HCT116 (cell line): ENCODE data around the gene PRELID1. TPM values are rescaled to one million over a fixed set of nuclear protein-coding genes. Genes with fewer than 3 reads are reported as not detected.

Experiments
- ATAC-seq: fragments of 200-7000 bp; cut with Tn5 transposase; 2 replicates; pipeline ENCODE4 v1.9.1; 2020; ENCODE audit warnings: mild to moderate bottlenecking, moderate library complexity
- BruUV-seq: library from RNA; stranded (reverse); fragments of 400-500 nt; replicated peaks from 2 replicates; lab custom pipeline; 2021; lab: Mats Ljungman, UMichigan
- CTCF ChIA-PET: fragments of 300-600 bp; sonication (Branson Sonifier 250); formaldehyde crosslinking; loops from one replicate; lab custom pipeline; 2021; ENCODE audit warnings: antibody characterized with exemption; lab: Charles Lee
- POLR2A ChIA-PET: fragments of 300-600, 350-600 bp; sonication (Branson Sonifier 250); formaldehyde crosslinking; loops from one replicate; lab custom pipeline; 2021; ENCODE audit warnings: antibody characterized with exemption; lab: Charles Lee
- RAD21 ChIA-PET, 2 experiments: fragments of 300-600 bp; sonication (Branson Sonifier 250); formaldehyde crosslinking; loops; one replicate each; lab custom pipeline; 2023; ENCODE audit warnings: low total read pairs in 2 of 2; ENCODE audit not compliant: uncharacterized antibody in 2 of 2, unreplicated experiment in 2 of 2, low non-redundant PET in 1 of 2; lab: Charles Lee
- DNase-seq: peaks from one replicate; pipeline ENCODE4 v3.0.0-alpha.2; 2010; ENCODE audit warnings: low read depth, low spot score
- H2AFZ ChIP-seq: fragments of 200-600 bp; shearing (Covaris generic), sonication (generic); 2 replicates; pipeline ENCODE4 v1.6.1; 2017; ENCODE audit warnings: low read depth, mixed run types, mixed read lengths, antibody characterized with exemption, low read length; ENCODE audit not compliant: poor library complexity, severe bottlenecking
- H3K27ac ChIP-seq: 2 replicates; pipeline ENCODE4 v1.5.1; 2012; ENCODE audit warnings: low read depth, low read length
- H3K27me3 ChIP-seq: fragments of 200-600 bp; sonication (generic); 2 replicates; pipeline ENCODE4 v1.6.1; 2016; ENCODE audit warnings: mixed run types, low read length, mixed read lengths; ENCODE audit not compliant: insufficient read depth
- H3K36me3 ChIP-seq, 2 experiments: fragments of 200-500 bp in 1 of 2; fragments of 200-600 bp in 1 of 2; sonication (Bioruptor generic) in 1 of 2; sonication (generic) in 1 of 2; 2 replicates each; pipeline versions ENCODE4 v1.5.1 to v1.6.1; 2014 to 2016; ENCODE audit warnings: low read length in 2 of 2, inconsistent platforms in 1 of 2, mixed read lengths in 1 of 2, mixed run types in 1 of 2; ENCODE audit not compliant: insufficient read depth in 2 of 2, control insufficient read depth in 1 of 2
- H3K4me1 ChIP-seq, 2 experiments: fragments of 200-600 bp in 1 of 2; sonication (generic) in 1 of 2; 2 replicates each; pipeline versions ENCODE4 v1.5.1 to v1.6.1; 2012 to 2017; ENCODE audit warnings: low read length in 2 of 2, inconsistent platforms in 1 of 2, mild to moderate bottlenecking in 1 of 2, mixed read lengths in 1 of 2, mixed run types in 1 of 2, moderate library complexity in 1 of 2; ENCODE audit not compliant: insufficient read depth in 2 of 2, control insufficient read depth in 1 of 2
- H3K4me2 ChIP-seq: fragments of 200-600 bp; sonication (generic); 2 replicates; pipeline ENCODE4 v1.6.1; 2017; ENCODE audit warnings: mixed run types, low read length, mixed read lengths
- H3K4me3 ChIP-seq, 2 experiments: fragments of 200-600 bp in 1 of 2; sonication (generic) in 1 of 2; replicated peaks in 1 of 2; 2 replicates each; pipeline ENCODE4 v1.5.1; 2011 to 2016; ENCODE audit warnings: low read length in 2 of 2, control low read depth in 1 of 2, low read depth in 1 of 2, mild to moderate bottlenecking in 1 of 2, mixed read lengths in 1 of 2, mixed run types in 1 of 2
- H3K79me2 ChIP-seq: fragments of 200-600 bp; sonication (generic); 2 replicates; pipeline ENCODE4 v1.6.1; 2017; ENCODE audit warnings: mild to moderate bottlenecking, mixed run types, low read length, moderate library complexity, mixed read lengths; ENCODE audit not compliant: insufficient read depth
- H3K9ac ChIP-seq: fragments of 200-600 bp; sonication (generic); 2 replicates; pipeline ENCODE4 v1.6.1; 2016; ENCODE audit warnings: low read length, mixed read lengths
- H3K9me2 ChIP-seq: fragments of 200-600 bp; sonication (generic), shearing (Covaris generic); 2 replicates; pipeline ENCODE4 v1.6.1; 2017; ENCODE audit warnings: mixed run types, mild to moderate bottlenecking, moderate library complexity; ENCODE audit not compliant: insufficient read depth
- H3K9me3 ChIP-seq, 2 experiments: fragments of 200-500 bp in 1 of 2; fragments of 200-600 bp in 1 of 2; sonication (Bioruptor generic) in 1 of 2; sonication (generic) in 1 of 2; 2 replicates each; pipeline ENCODE4 v1.6.1; 2014 to 2017; ENCODE audit warnings: low read length in 2 of 2, mixed read lengths in 2 of 2, inconsistent platforms in 1 of 2, low read depth in 1 of 2, mild to moderate bottlenecking in 1 of 2, mixed run types in 1 of 2, moderate library complexity in 1 of 2; ENCODE audit not compliant: control insufficient read depth in 1 of 2, insufficient read depth in 1 of 2
- H4K20me1 ChIP-seq: fragments of 200-600 bp; sonication (generic), shearing (Covaris generic); 2 replicates; pipeline ENCODE4 v1.6.1; 2017; ENCODE audit warnings: mixed run types, mild to moderate bottlenecking, moderate library complexity; ENCODE audit not compliant: insufficient read depth
- CBX3 ChIP-seq: IDR thresholded peaks from 2 replicates; pipeline ENCODE4 v1.6.1; 2012; ENCODE audit warnings: low read depth
- ELF1 ChIP-seq: IDR thresholded peaks from 2 replicates; pipeline ENCODE4 v1.6.1; 2012; ENCODE audit warnings: low read depth, borderline replicate concordance
- FOSL1 ChIP-seq: IDR thresholded peaks from 2 replicates; pipeline ENCODE4 v1.6.1; 2012; ENCODE audit warnings: low read depth
- JUND ChIP-seq: IDR thresholded peaks from 2 replicates; pipeline ENCODE4 v1.6.1; 2012
- REST ChIP-seq: IDR thresholded peaks from 2 replicates; pipeline ENCODE4 v1.6.1; 2012; ENCODE audit warnings: low read depth
- SP1 ChIP-seq: IDR thresholded peaks from 2 replicates; pipeline ENCODE4 v1.6.1; 2012; ENCODE audit warnings: low read depth
- TCF7L2 ChIP-seq: IDR thresholded peaks from 2 replicates; pipeline ENCODE4 v1.7.0; 2011; ENCODE audit warnings: borderline replicate concordance, inconsistent platforms; ENCODE audit not compliant: insufficient read depth, insufficient read length; ENCODE audit errors: extremely low read depth
- YY1 ChIP-seq: IDR thresholded peaks from 2 replicates; pipeline ENCODE4 v1.6.1; 2011; ENCODE audit warnings: low read length, low read depth, moderate library complexity, mild to moderate bottlenecking; ENCODE audit not compliant: insufficient replicate concordance; ENCODE audit errors: extremely low read depth
- ZFX ChIP-seq: fragments of 450-650 bp; IDR thresholded peaks from 2 replicates; pipeline ENCODE4 v1.6.1; 2017
- intact Hi-C: fragments of 100-400 bp; cut with micrococcal nuclease; formaldehyde crosslinking; loops from 2 replicates; pipeline ENCODE4 v1.10.0; 2022
- total RNA-seq: library from RNA; stranded (reverse); gene quantifications from one replicate; pipeline ENCODE4 v1.2.1, GENCODE V29; 2021; ENCODE audit not compliant: unreplicated experiment

The PRELID1 gene
- total RNA-seq, 1 experiment from 2014 or later: 223 TPM

GRCh38 chr5:177353093-177353492 lies 49.5 kb downstream of the PRELID1 start:
- H3K79me2 ChIP-seq: peaks cover 33% of the 10 kb centered on the region
- H3K4me1 ChIP-seq: peaks cover 14 to 20% of the 10 kb centered on the region in 2 experiments
- H3K27me3 ChIP-seq: no peaks in the 10 kb centered on the region
- ChIA-PET POLR2A (interaction anchor here (0.6 to 0.7 kb wide), 3 partner anchors 159 to 581 kb away, joined by 3 to 4 read pairs (median 3); no protein-coding TSS in a partner anchor), CTCF (interaction anchor here (2.3 kb wide), 1 partner anchor 43 kb away, joined by 9 read pairs; no protein-coding TSS in a partner anchor), RAD21 (no interaction called here)
- TF ChIP-seq FOSL1 (no peak), TCF7L2 (no peak), JUND (no peak), REST (no peak), ELF1 (no peak), ZFX (no peak), SP1 (no peak), CBX3 (no peak), YY1 (no peak)
- no peak overlapping the region for H3K9ac ChIP-seq
- H2AFZ ChIP-seq: no peak overlapping the region
- no peak overlapping the region for H3K27ac ChIP-seq
- H3K4me2 ChIP-seq: no peak overlapping the region
- DNase-seq: no peak
- no peak for ATAC-seq
- intact Hi-C loops: no loop called here
- H4K20me1 ChIP-seq: no peaks in the 10 kb centered on the region
- no peak overlapping the region for H3K4me3 ChIP-seq
- H3K36me3 ChIP-seq: peaks cover 0 to 4% of the 10 kb centered on the region in 2 experiments; a peak in 1 of 4 replicates
- peaks cover 0 to 4% of the 10 kb centered on the region in 2 experiments; a peak in 1 of 4 replicates for H3K9me3 ChIP-seq
- no TSS peak for BruUV-seq
- H3K9me2 ChIP-seq: no peaks in the 10 kb centered on the region
